Activated B cell treated with CpG ODN at 0.5 μM for 24 hours (primary cell): ENCODE data around the gene IL1A. TPM values are rescaled to one million over a fixed set of nuclear protein-coding genes. Genes with fewer than 3 reads are reported as not detected.

Experiments
- ATAC-seq: fragments of 200-7000 bp; cut with Tn5 transposase; one replicate; pipeline ENCODE4 v1.10.0; 2021; ENCODE audit warnings: low read depth, mild to moderate bottlenecking, moderate library complexity
- CTCF ChIA-PET: fragments of 350-600 bp; sonication (Branson Sonifier 250); formaldehyde crosslinking; loops from one replicate; lab custom pipeline; 2021; ENCODE audit warnings: antibody characterized with exemption; lab: Charles Lee
- POLR2A ChIA-PET: fragments of 350-600 bp; sonication (Branson Sonifier 250); formaldehyde crosslinking; loops from one replicate; lab custom pipeline; 2021; ENCODE audit warnings: antibody characterized with exemption; lab: Charles Lee
- DNase-seq: peaks from one replicate; pipeline ENCODE4 v3.0.0; 2022
- H3K27ac Mint-ChIP-seq: one replicate; pipeline ENCODE4 v1.8.0; 2020; ENCODE audit warnings: mixed read lengths
- H3K27me3 Mint-ChIP-seq: one replicate; pipeline ENCODE4 v1.8.0; 2021; ENCODE audit warnings: mixed read lengths
- H3K36me3 Mint-ChIP-seq: one replicate; pipeline ENCODE4 v1.8.0; 2021; ENCODE audit warnings: low read depth, mixed read lengths
- H3K4me1 Mint-ChIP-seq: one replicate; pipeline ENCODE4 v1.8.0; 2021; ENCODE audit warnings: mixed read lengths
- H3K4me3 Mint-ChIP-seq: one replicate; pipeline ENCODE4 v1.8.0; 2020; ENCODE audit warnings: mild to moderate bottlenecking, mixed read lengths
- H3K9me3 Mint-ChIP-seq: one replicate; pipeline ENCODE4 v1.8.0; 2020; ENCODE audit warnings: mixed read lengths
- CTCF ChIP-seq: fragments of 200-600 bp; IDR thresholded peaks from one replicate; pipeline ENCODE4 v1.8.0; 2022; ENCODE audit warnings: antibody characterized with exemption, mild to moderate bottlenecking
- intact Hi-C: fragments of 100-400 bp; cut with micrococcal nuclease; formaldehyde crosslinking; loops from one replicate; pipeline ENCODE4 v1.15.1; 2024
- total RNA-seq: library from RNA; stranded (reverse); gene quantifications from 2 replicates; pipeline ENCODE4 v1.2.3, GENCODE V29; 2022

IL1A gene
- total RNA-seq, 1 donor from 2014 or later = 1.9 TPM

GRCh38 chr2:112779598-112779997 lies 4.7 kb downstream of the IL1A start:
- DNase-seq (no peak), ATAC-seq (no peak)
- no peak overlapping the region for H3K27ac Mint-ChIP-seq
- no peaks in the 10 kb centered on the region for H3K9me3 Mint-ChIP-seq
- H3K36me3 Mint-ChIP-seq = peaks cover 8% of the 10 kb centered on the region
- TF ChIP-seq CTCF = no peak
- intact Hi-C loops = no loop called here
- CTCF ChIA-PET = interaction anchor here (1.3 kb wide), 1 partner anchor 105 kb away, joined by 4 read pairs; no protein-coding TSS in a partner anchor
- POLR2A ChIA-PET = no interaction called here
- H3K4me3 Mint-ChIP-seq = no peak overlapping the region
- peaks cover 6% of the 10 kb centered on the region for H3K27me3 Mint-ChIP-seq
- H3K4me1 Mint-ChIP-seq = peaks cover 39% of the 10 kb centered on the region

GRCh38 chr2:112777036-112777435 lies 7.3 kb downstream of the IL1A start:
- H3K9me3 Mint-ChIP-seq = no peaks in the 10 kb centered on the region
- H3K27me3 Mint-ChIP-seq = peaks cover 6% of the 10 kb centered on the region
- no peak overlapping the region for H3K4me3 Mint-ChIP-seq
- TF ChIP-seq CTCF = no peak
- H3K27ac Mint-ChIP-seq = no peak overlapping the region
- DNase-seq (no peak), ATAC-seq (no peak)
- POLR2A ChIA-PET = interaction anchor here (0.9 kb wide), 1 partner anchor 104 kb away, joined by 4 read pairs; no protein-coding TSS in a partner anchor
- CTCF ChIA-PET = interaction anchor here (1.3 kb wide), 1 partner anchor 105 kb away, joined by 3 read pairs; no protein-coding TSS in a partner anchor
- peaks cover 8% of the 10 kb centered on the region for H3K36me3 Mint-ChIP-seq
- intact Hi-C loops = no loop called here
- peaks cover 18% of the 10 kb centered on the region for H3K4me1 Mint-ChIP-seq

GRCh38 chr2:112776113-112776512 lies 8.2 kb downstream of the IL1A start:
- peaks cover 9% of the 10 kb centered on the region for H3K4me1 Mint-ChIP-seq
- H3K4me3 Mint-ChIP-seq = no peak overlapping the region
- ChIA-PET POLR2A (interaction anchor here (0.9 kb wide), 1 partner anchor 105 kb away, joined by 4 read pairs; no protein-coding TSS in a partner anchor), CTCF (no interaction called here)
- no peak for DNase-seq
- no peak overlapping the region for H3K27ac Mint-ChIP-seq
- H3K27me3 Mint-ChIP-seq = peaks cover 6% of the 10 kb centered on the region
- no peak for TF ChIP-seq CTCF
- ATAC-seq = no peak
- peaks cover 6% of the 10 kb centered on the region for H3K36me3 Mint-ChIP-seq
- H3K9me3 Mint-ChIP-seq = no peaks in the 10 kb centered on the region
- intact Hi-C loops = no loop called here

- intact Hi-C loops = no loop called here
- ChIA-PET POLR2A (no interaction called here), CTCF (interaction anchor here (1.2 kb wide), 1 partner anchor 108 kb away, joined by 3 read pairs; no protein-coding TSS in a partner anchor)
- peaks cover 6% of the 10 kb centered on the region for H3K27me3 Mint-ChIP-seq
- peaks cover 6% of the 10 kb centered on the region for H3K36me3 Mint-ChIP-seq
- no peak for TF ChIP-seq CTCF
- no peak overlapping the region for H3K27ac Mint-ChIP-seq
- DNase-seq = no peak
- H3K4me1 Mint-ChIP-seq = peaks cover 11% of the 10 kb centered on the region
- no peaks in the 10 kb centered on the region for H3K9me3 Mint-ChIP-seq
- ATAC-seq = no peak
- H3K4me3 Mint-ChIP-seq = no peak overlapping the region
Observed at GRCh38 chr2:112774536-112775285, 9.6 kb downstream of the IL1A start.

- Mint-ChIP-seq H3K27me3 (peaks cover 6% of the 10 kb centered on the region), H3K4me1 (peaks cover 11% of the 10 kb centered on the region), H3K9me3 (no peaks in the 10 kb centered on the region), H3K4me3 (no peak overlapping the region), H3K36me3 (peaks cover 6% of the 10 kb centered on the region), H3K27ac (no peak overlapping the region)
- intact Hi-C loops = no loop called here
- ChIA-PET POLR2A (no interaction called here), CTCF (interaction anchor here (0.7 to 1.2 kb wide), 3 partner anchors 24 to 112 kb away, joined by 3 to 4 read pairs (median 3); no protein-coding TSS in a partner anchor)
- DNase-seq (no peak), ATAC-seq (no peak)
- no peak for TF ChIP-seq CTCF
Observed at GRCh38 chr2:112773556-112773955, 10.7 kb downstream of the IL1A start.
